ENCODE results near the gene SKOR1.

SKOR1 gene

DNA sequence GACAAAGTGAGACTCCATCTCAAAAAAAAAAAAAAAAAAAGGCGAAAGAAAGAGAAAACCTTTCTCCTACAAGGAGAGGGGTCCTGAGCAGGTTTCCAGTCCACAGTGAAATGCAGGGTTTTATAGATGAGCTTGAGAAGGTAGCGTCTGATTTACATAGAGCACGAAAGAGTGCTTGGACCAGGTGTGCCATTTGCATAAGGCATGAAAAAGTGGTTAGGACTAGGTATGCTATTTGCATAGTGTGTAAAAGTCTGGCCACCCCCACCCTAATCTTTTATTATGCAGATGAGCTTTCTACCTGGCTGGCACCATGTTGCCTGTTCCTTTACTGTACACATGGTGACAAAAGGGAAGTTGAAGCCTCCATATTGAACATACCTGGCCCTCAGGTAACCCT is 28.1 kb downstream of the SKOR1 start:
- Mint-ChIP-seq H3K36me3 (no peaks in the 10 kb centered on the region), H3K27me3 (peaks cover 9% of the 10 kb centered on the region), H3K27ac (no peak overlapping the region), H3K4me1 (peaks cover 2% of the 10 kb centered on the region), H3K4me3 (no peak overlapping the region), H3K9me3 (no peaks in the 10 kb centered on the region)
- no peak for DNase-seq
- CTCF ChIA-PET, result interaction anchor here (1.8 kb wide), 1 partner anchor 10 kb away, joined by 4 read pairs; no protein-coding TSS in a partner anchor

GRCh38 chr15:67854358-67854757 is 29.0 kb downstream of the SKOR1 start:
- Mint-ChIP-seq H3K27me3 (peaks cover 12% of the 10 kb centered on the region), H3K9me3 (no peaks in the 10 kb centered on the region), H3K4me3 (no peak overlapping the region), H3K36me3 (no peaks in the 10 kb centered on the region), H3K4me1 (peaks cover 2% of the 10 kb centered on the region), H3K27ac (no peak overlapping the region)
- no peak for DNase-seq
- CTCF ChIA-PET, result interaction anchor here (1.8 kb wide), 1 partner anchor 9 kb away, joined by 4 read pairs; no protein-coding TSS in a partner anchor

GRCh38 chr15:67855842-67856241 is 30.5 kb downstream of the SKOR1 start:
- no peak overlapping the region for H3K27ac Mint-ChIP-seq
- peaks cover 2% of the 10 kb centered on the region for H3K4me1 Mint-ChIP-seq
- no peaks in the 10 kb centered on the region for H3K9me3 Mint-ChIP-seq
- CTCF ChIA-PET, result no interaction called here
- DNase-seq, result no peak
- no peak overlapping the region for H3K4me3 Mint-ChIP-seq
- H3K36me3 Mint-ChIP-seq, result no peaks in the 10 kb centered on the region
- peaks cover 18% of the 10 kb centered on the region for H3K27me3 Mint-ChIP-seq

- DNase-seq, result no peak
- CTCF ChIA-PET, result no interaction called here
- H3K27ac Mint-ChIP-seq, result no peak overlapping the region
- H3K27me3 Mint-ChIP-seq, result peaks cover 26% of the 10 kb centered on the region
- no peak overlapping the region for H3K4me3 Mint-ChIP-seq
- H3K36me3 Mint-ChIP-seq, result no peaks in the 10 kb centered on the region
- H3K9me3 Mint-ChIP-seq, result no peaks in the 10 kb centered on the region
- no peaks in the 10 kb centered on the region for H3K4me1 Mint-ChIP-seq
Observed at GRCh38 chr15:67857220-67857619, 31.9 kb downstream of the SKOR1 start.

- no peaks in the 10 kb centered on the region for H3K9me3 Mint-ChIP-seq
Observed at GRCh38 chr15:67859331-67859946, 34.1 kb downstream of the SKOR1 start.

DNA sequence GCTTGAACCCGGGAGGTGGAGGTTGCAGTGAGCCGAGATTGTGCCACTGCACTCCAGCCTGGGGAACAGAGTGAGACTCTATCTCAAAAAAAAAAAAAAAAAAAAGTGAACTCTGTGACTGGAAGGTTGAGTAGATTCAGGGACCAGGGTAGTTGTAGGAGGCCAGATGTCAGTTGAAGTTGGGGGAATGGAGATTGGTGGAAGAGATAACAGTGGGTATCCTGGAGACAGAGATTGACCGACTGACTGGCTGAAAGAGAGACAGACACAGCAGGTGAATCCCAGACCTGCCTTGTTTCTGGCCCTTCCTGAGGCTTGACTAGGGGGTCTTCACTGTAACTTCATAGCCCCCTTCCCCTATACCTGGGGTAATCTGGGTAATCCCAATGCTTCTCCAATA is 36.7 kb downstream of the SKOR1 start:
- H3K9me3 Mint-ChIP-seq, result no peaks in the 10 kb centered on the region
- no peak overlapping the region for H3K27ac Mint-ChIP-seq
- no peaks in the 10 kb centered on the region for H3K4me1 Mint-ChIP-seq
- CTCF ChIA-PET, result interaction anchor here (0.7 to 4.3 kb wide), 3 partner anchors 292 to 386 kb away, joined by 3 to 27 read pairs (median 17); no protein-coding TSS in a partner anchor
- peaks cover 56% of the 10 kb centered on the region for H3K27me3 Mint-ChIP-seq
- H3K4me3 Mint-ChIP-seq, result no peak overlapping the region
- H3K36me3 Mint-ChIP-seq, result no peaks in the 10 kb centered on the region
- DNase-seq, result no peak

More at GRCh38 chr15:67859331-67859946, 34.1 kb downstream of the SKOR1 start:
- H3K27me3 Mint-ChIP-seq, result peaks cover 45% of the 10 kb centered on the region
- H3K4me1 Mint-ChIP-seq, result no peaks in the 10 kb centered on the region
- no peak overlapping the region for H3K27ac Mint-ChIP-seq
- DNase-seq, result no peak
- no peak overlapping the region for H3K4me3 Mint-ChIP-seq
- CTCF ChIA-PET, result no interaction called here
- no peaks in the 10 kb centered on the region for H3K36me3 Mint-ChIP-seq

- Mint-ChIP-seq H3K4me3 (no peak overlapping the region), H3K9me3 (no peaks in the 10 kb centered on the region), H3K27me3 (peaks cover 61% of the 10 kb centered on the region), H3K36me3 (no peaks in the 10 kb centered on the region), H3K4me1 (no peaks in the 10 kb centered on the region), H3K27ac (no peak overlapping the region)
- no peak for DNase-seq
- CTCF ChIA-PET, result interaction anchor here (0.7 to 4.3 kb wide), 12 partner anchors 9 to 444 kb away, joined by 3 to 27 read pairs (median 4); no protein-coding TSS in a partner anchor
Observed at GRCh38 chr15:67862750-67863441, 37.6 kb downstream of the SKOR1 start.

GRCh38 chr15:67863442-67863987 is 38.2 kb downstream of the SKOR1 start:
- peak; percentile 79 for DNase-seq
- CTCF ChIA-PET, result interaction anchor here (0.6 to 4.3 kb wide), 12 partner anchors 10 to 443 kb away, joined by 3 to 27 read pairs (median 4); no protein-coding TSS in a partner anchor
- H3K36me3 Mint-ChIP-seq, result no peaks in the 10 kb centered on the region
- peaks cover 63% of the 10 kb centered on the region for H3K27me3 Mint-ChIP-seq
- no peak overlapping the region for H3K27ac Mint-ChIP-seq
- no peak overlapping the region for H3K4me3 Mint-ChIP-seq
- no peaks in the 10 kb centered on the region for H3K4me1 Mint-ChIP-seq
- no peaks in the 10 kb centered on the region for H3K9me3 Mint-ChIP-seq

DNA sequence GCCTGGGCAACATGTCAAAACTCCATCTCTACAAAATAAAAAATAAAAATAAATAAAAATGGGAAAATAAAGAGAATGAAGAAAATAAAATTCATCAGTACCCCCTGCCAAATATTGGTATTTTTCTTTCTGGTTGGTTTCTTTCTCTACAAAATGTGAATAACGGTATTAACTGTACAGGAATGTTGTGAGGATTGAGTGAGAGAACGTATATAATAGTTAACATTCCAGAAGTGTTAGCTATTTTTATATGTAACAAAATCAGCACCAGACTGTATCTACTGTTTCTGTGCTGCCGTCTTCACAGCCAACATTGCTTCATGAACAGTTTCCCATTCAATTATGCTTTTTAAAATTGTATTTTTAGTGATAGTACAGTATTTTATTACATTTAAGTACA is 40.0 kb downstream of the SKOR1 start:
- CTCF ChIA-PET, result no interaction called here
- H3K27me3 Mint-ChIP-seq, result peaks cover 67% of the 10 kb centered on the region

GRCh38 chr15:67865766-67866165 is 40.5 kb downstream of the SKOR1 start:
- CTCF ChIA-PET, result no interaction called here
- Mint-ChIP-seq H3K9me3 (no peaks in the 10 kb centered on the region), H3K27me3 (peaks cover 68% of the 10 kb centered on the region), H3K27ac (no peak overlapping the region), H3K36me3 (no peaks in the 10 kb centered on the region), H3K4me3 (no peak overlapping the region), H3K4me1 (no peaks in the 10 kb centered on the region)
- DNase-seq, result no peak

More for the DNA sequence above, 40.0 kb downstream of the SKOR1 start:
- Mint-ChIP-seq H3K4me1 (no peaks in the 10 kb centered on the region), H3K4me3 (no peak overlapping the region), H3K27ac (no peak overlapping the region), H3K36me3 (no peaks in the 10 kb centered on the region), H3K9me3 (no peaks in the 10 kb centered on the region)
- DNase-seq, result no peak

DNA sequence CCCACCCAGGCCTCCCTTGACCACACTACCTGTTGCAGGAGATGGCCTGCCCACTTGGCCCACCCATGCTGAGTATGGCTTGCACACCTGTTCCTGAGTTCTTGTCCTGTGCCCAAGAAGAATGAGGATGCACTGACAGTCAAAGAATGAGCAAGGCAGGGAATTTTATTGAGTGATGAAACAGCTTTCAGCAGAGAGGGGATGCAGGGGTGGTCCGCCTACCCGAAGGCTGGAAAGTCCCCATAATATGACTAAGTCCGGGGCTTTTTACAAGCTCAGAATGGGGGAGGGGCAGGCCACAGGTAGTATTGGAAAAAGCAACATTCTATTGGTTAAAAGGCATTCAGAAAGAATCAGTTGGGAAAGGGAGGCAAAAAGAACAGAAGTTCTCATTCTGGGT is 44.4 kb downstream of the SKOR1 start:
- DNase-seq, result no peak
- H3K9me3 Mint-ChIP-seq, result peaks cover 6% of the 10 kb centered on the region
- H3K36me3 Mint-ChIP-seq, result no peaks in the 10 kb centered on the region
- no peaks in the 10 kb centered on the region for H3K4me1 Mint-ChIP-seq
- H3K4me3 Mint-ChIP-seq, result no peak overlapping the region
- CTCF ChIA-PET, result no interaction called here
- H3K27me3 Mint-ChIP-seq, result peaks cover 52% of the 10 kb centered on the region
- H3K27ac Mint-ChIP-seq, result no peak overlapping the region

GRCh38 chr15:67870868-67871408 is 45.6 kb downstream of the SKOR1 start:
- Mint-ChIP-seq H3K4me1 (no peaks in the 10 kb centered on the region), H3K9me3 (peaks cover 6% of the 10 kb centered on the region), H3K36me3 (no peaks in the 10 kb centered on the region), H3K27me3 (peaks cover 49% of the 10 kb centered on the region), H3K4me3 (no peak overlapping the region), H3K27ac (no peak overlapping the region)
- CTCF ChIA-PET, result no interaction called here
- no peak for DNase-seq

- Mint-ChIP-seq H3K36me3 (no peaks in the 10 kb centered on the region), H3K4me1 (no peaks in the 10 kb centered on the region), H3K27ac (no peak overlapping the region), H3K4me3 (no peak overlapping the region), H3K27me3 (peaks cover 42% of the 10 kb centered on the region), H3K9me3 (peaks cover 6% of the 10 kb centered on the region)
- no peak for DNase-seq
- CTCF ChIA-PET, result interaction anchor here (0.6 to 1.0 kb wide), 2 partner anchors 10 to 153 kb away, joined by 3 read pairs; no protein-coding TSS in a partner anchor
Observed at GRCh38 chr15:67873777-67874176, 48.5 kb downstream of the SKOR1 start.

- Mint-ChIP-seq H3K9me3 (no peaks in the 10 kb centered on the region), H3K27ac (no peak overlapping the region), H3K4me3 (no peak overlapping the region), H3K4me1 (peaks cover 11% of the 10 kb centered on the region), H3K27me3 (peaks cover 22% of the 10 kb centered on the region), H3K36me3 (no peaks in the 10 kb centered on the region)
- CTCF ChIA-PET, result no interaction called here
- DNase-seq, result no peak
Observed at GRCh38 chr15:67878712-67879206, 53.5 kb downstream of the SKOR1 start.
